ENCODE results near the gene RPL10. TPM values are rescaled to one million over a fixed set of nuclear protein-coding genes. Genes with fewer than 3 reads are reported as not detected.
A peak's percentile ranks its signal among the peaks of the same experiment; 100 is the strongest.

The RPL10 gene
- total and polyA plus RNA-seq, 2 of the 8 experiments (the other 6 are each of a cell fraction or from before 2014, with no cell fraction given), result 2,633 to 4,293 TPM

GRCh38 chrX:154399527-154400368, 1.6 kb downstream of the RPL10 start:
- peak overlapping the region; percentile 59 to 99 (median 85) for H3K9ac ChIP-seq (replicated peaks in 1 of 4; ENCODE audit: extremely low read depth in 1 of 4, low read depth in 3 of 4, low read length in 3 of 4)
- ChIA-PET POLR2A (ENCODE audit: partially characterized antibody) (interaction anchor here (0.7 to 8.4 kb wide), 24 partner anchors 10 to 133 kb away, joined by 3 to 124 read pairs (median 5); partner anchors contain the start of genes ATP6AP1, DNASE1L1, EMD and FAM50A), CTCF (ENCODE audit: partially characterized antibody) (interaction anchor here (1.3 to 4.9 kb wide), 6 partner anchors 9 to 34 kb away, joined by 3 to 20 read pairs (median 5); partner anchors contain the start of genes DNASE1L1 and FLNA)
- H2BK20ac ChIP-seq (ENCODE audit: low read length), result no peak overlapping the region
- peaks cover 0 to 15% of the 10 kb centered on the region in 2 experiments; a peak in 2 of 4 replicates for H3K79me2 ChIP-seq (ENCODE audit: control insufficient read depth in 1 of 2, insufficient read depth in 2 of 2, low read length in 2 of 2)
- no peak overlapping the region for H3K4ac ChIP-seq (replicated peaks; ENCODE audit: insufficient read length, low read depth, low read length)
- peaks cover 6% of the 10 kb centered on the region; the same call in 1 of the 2 replicates for H3K23me2 ChIP-seq (ENCODE audit: low read depth, low read length)
- no peaks in the 10 kb centered on the region for H3K79me1 ChIP-seq (ENCODE audit: low read depth, low read length)
- no peak overlapping the region for H4K5ac ChIP-seq (ENCODE audit: insufficient read length, low read depth, low read length)
- peak overlapping the region; percentile 82 to 99 (median 96) for H3K4me3 ChIP-seq (ENCODE audit: extremely low read depth in 1 of 4, insufficient read depth in 2 of 4, low read depth in 3 of 4, low read length in 4 of 4)
- FAIRE-seq, result no peak
- TF ChIP-seq POLR2AphosphoS5 (IDR thresholded peaks at IDR 0.05; ENCODE audit: low read depth, low read length) (peak; percentile 79; the same call in 1 of the 2 replicates), SIX5 (IDR thresholded peaks at IDR 0.05; ENCODE audit: low read depth, low read length) (no peak)
- no peaks in the 10 kb centered on the region for H3K27me3 ChIP-seq (replicated peaks in 1 of 4; ENCODE audit: control insufficient read depth in 3 of 4, extremely low read depth in 1 of 4, insufficient read depth in 3 of 4, low read length in 3 of 4)
- H3K18ac ChIP-seq (ENCODE audit: extremely low read depth, low read length), result no peak overlapping the region; the same call in 1 of the 2 replicates
- DNase-seq (ENCODE audit: low read depth in 1 of 2, low spot score in 2 of 2), result no peak
- peaks cover 3 to 4% of the 10 kb centered on the region in 2 experiments for H4K20me1 ChIP-seq (replicated peaks in 1 of 2; ENCODE audit: control insufficient read depth in 1 of 2, insufficient read depth in 2 of 2, low read length in 2 of 2)
- H2BK5ac ChIP-seq (ENCODE audit: low read depth, low read length), result no peak overlapping the region
- no peak overlapping the region for H2AK5ac ChIP-seq (ENCODE audit: low read depth, low read length)
- WGBS, 2 experiments (ENCODE audit: extremely low coverage in 1 of 2, insufficient coverage in 1 of 2, insufficient read length in 1 of 2, insufficient replicate concordance in 2 of 2, low coverage in 1 of 2, low lambda C conversion rate in 2 of 2, missing lambda C conversion rate in 1 of 2), result 64% methylated on average over 12 of the region's 14 CpGs; no CpG with 5 or more reads in 1 of the 2 experiments
- H2BK15ac ChIP-seq (ENCODE audit: low read length), result no peak overlapping the region
- no peak overlapping the region for H4K91ac ChIP-seq (replicated peaks; ENCODE audit: insufficient read length, low read length)
- peaks cover 13 to 25% (median 19%) of the 10 kb centered on the region in 4 experiments for H3K36me3 ChIP-seq (ENCODE audit: control insufficient read depth in 2 of 4, insufficient read depth in 4 of 4, low read length in 3 of 4)
- H4K8ac ChIP-seq (ENCODE audit: extremely low read depth, insufficient read depth, low read length), result no peak overlapping the region
- peaks cover 0 to 6% (median 0%) of the 10 kb centered on the region in 4 experiments; a peak in 2 of 7 replicates for H3K4me1 ChIP-seq (replicated peaks in 1 of 4; ENCODE audit: control insufficient read depth in 3 of 4, insufficient read depth in 4 of 4, low read length in 3 of 4)
- no peak overlapping the region for H3K56ac ChIP-seq (replicated peaks; ENCODE audit: insufficient read length, low read depth, low read length)
- H2BK12ac ChIP-seq (ENCODE audit: low read depth, low read length), result no peak overlapping the region
- no peaks in the 10 kb centered on the region for H3K9me3 ChIP-seq (ENCODE audit: insufficient read depth in 2 of 2, low read depth in 1 of 2, low read length in 1 of 2)
- peak overlapping the region; percentile 79; the same call in 1 of the 2 replicates for H3K27ac ChIP-seq (ENCODE audit: low read depth, low read length)
- H3K4me2 ChIP-seq (ENCODE audit: insufficient read depth in 1 of 2, low read depth in 2 of 2, low read length in 2 of 2), result peak overlapping the region; percentile 72 to 85
- H2AFZ ChIP-seq (ENCODE audit: low read length), result no peak overlapping the region
- no peak overlapping the region for H3K14ac ChIP-seq (ENCODE audit: insufficient read length)
- H2BK120ac ChIP-seq (replicated peaks; ENCODE audit: low read depth, low read length), result no peak overlapping the region
- H3K23ac ChIP-seq (ENCODE audit: insufficient read length), result no peak overlapping the region
